K562 (cell line): Measurements from ENCODE around the gene CBX4. TPM values are rescaled to one million over a fixed set of nuclear protein-coding genes. Genes with fewer than 3 reads are reported as not detected.

Source experiments
- MCM7 ChIP-seq, 2 experiments: fragments of 450-650 bp; IDR thresholded peaks; 2 replicates each; pipeline ENCODE4 v1.6.1; 2016 to 2018
- MEF2D ChIP-seq: conservative IDR thresholded peaks from 2 replicates; pipeline ENCODE4 v1.6.1; 2016; ENCODE audit warnings: low read depth, missing genetic modification characterization, missing compliant biosample characterization
- polyA plus RNA-seq, 8 experiments: library from polyadenylated mRNA; depleted of rRNA in 4 of 8; stranded (reverse) in 5 of 8; unstranded in 3 of 8; fragments of >200 nt; fragmentation: Nextera tagmentation in 2 of 8; fragmentation: Illumina TruSeq in 1 of 8; extraction: Ambion mirVana in 2 of 8; extraction: Trizol in 1 of 8; gene quantifications; 2 replicates each; pipeline versions ENCODE4 v1.2.1 to v1.2.3, GENCODE V29; 2011 to 2014; ENCODE audit warnings: inconsistent platforms in 1 of 8, missing spikeins in 1 of 8
- total RNA-seq, 7 experiments: library from RNA; depleted of rRNA in 6 of 7; stranded (reverse); fragments of >200 nt in 6 of 7; fragmentation: Illumina TruSeq in 2 of 7; extraction: Trizol in 2 of 7; gene quantifications; 2 replicates each; pipeline versions ENCODE4 v1.2.1 to v1.2.3, GENCODE V29; 2011 to 2021; ENCODE audit warnings: low replicate concordance in 1 of 7
- TF ChIP-seq, protein P1 (sequence below): sonication (generic); formaldehyde crosslinking; IDR thresholded peaks from 2 replicates; pipeline ENCODE4 v1.8.0; 2023; ENCODE audit warnings: missing genetic modification reagents, mild to moderate bottlenecking, borderline replicate concordance
- TF ChIP-seq, protein P2 (sequence below), 2 experiments: IDR thresholded peaks; 2 replicates each; pipeline ENCODE4 v1.6.1; 2012; ENCODE audit warnings: improper control_type of control experiment in 2 of 2, low read depth in 2 of 2, low read length in 2 of 2, borderline replicate concordance in 1 of 2

Gene CBX4
- total and polyA plus RNA-seq, 9 of the 15 experiments (the other 6 are each of a cell fraction or from before 2014, with no cell fraction given) = 0.98 to 50.5 (median 10.0) TPM

DNA sequence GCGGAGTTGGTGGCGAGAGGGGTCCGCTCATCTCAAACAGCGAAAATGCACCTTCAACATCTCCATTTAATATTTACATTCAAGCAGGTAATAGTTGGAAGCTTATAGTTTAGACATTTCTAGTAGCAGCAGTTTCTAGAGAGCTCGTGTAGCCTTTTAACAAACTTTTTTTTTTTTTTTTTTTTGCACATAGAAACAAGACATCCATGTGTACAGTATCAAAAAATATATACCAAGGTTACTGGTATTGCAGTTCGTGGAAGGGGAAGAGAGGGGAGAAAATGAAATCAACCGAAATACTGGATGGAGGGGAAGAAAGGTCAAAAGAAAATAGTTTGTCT, 6.2 kb downstream of the CBX4 start (continued):
- TF ChIP-seq, protein P1, sequence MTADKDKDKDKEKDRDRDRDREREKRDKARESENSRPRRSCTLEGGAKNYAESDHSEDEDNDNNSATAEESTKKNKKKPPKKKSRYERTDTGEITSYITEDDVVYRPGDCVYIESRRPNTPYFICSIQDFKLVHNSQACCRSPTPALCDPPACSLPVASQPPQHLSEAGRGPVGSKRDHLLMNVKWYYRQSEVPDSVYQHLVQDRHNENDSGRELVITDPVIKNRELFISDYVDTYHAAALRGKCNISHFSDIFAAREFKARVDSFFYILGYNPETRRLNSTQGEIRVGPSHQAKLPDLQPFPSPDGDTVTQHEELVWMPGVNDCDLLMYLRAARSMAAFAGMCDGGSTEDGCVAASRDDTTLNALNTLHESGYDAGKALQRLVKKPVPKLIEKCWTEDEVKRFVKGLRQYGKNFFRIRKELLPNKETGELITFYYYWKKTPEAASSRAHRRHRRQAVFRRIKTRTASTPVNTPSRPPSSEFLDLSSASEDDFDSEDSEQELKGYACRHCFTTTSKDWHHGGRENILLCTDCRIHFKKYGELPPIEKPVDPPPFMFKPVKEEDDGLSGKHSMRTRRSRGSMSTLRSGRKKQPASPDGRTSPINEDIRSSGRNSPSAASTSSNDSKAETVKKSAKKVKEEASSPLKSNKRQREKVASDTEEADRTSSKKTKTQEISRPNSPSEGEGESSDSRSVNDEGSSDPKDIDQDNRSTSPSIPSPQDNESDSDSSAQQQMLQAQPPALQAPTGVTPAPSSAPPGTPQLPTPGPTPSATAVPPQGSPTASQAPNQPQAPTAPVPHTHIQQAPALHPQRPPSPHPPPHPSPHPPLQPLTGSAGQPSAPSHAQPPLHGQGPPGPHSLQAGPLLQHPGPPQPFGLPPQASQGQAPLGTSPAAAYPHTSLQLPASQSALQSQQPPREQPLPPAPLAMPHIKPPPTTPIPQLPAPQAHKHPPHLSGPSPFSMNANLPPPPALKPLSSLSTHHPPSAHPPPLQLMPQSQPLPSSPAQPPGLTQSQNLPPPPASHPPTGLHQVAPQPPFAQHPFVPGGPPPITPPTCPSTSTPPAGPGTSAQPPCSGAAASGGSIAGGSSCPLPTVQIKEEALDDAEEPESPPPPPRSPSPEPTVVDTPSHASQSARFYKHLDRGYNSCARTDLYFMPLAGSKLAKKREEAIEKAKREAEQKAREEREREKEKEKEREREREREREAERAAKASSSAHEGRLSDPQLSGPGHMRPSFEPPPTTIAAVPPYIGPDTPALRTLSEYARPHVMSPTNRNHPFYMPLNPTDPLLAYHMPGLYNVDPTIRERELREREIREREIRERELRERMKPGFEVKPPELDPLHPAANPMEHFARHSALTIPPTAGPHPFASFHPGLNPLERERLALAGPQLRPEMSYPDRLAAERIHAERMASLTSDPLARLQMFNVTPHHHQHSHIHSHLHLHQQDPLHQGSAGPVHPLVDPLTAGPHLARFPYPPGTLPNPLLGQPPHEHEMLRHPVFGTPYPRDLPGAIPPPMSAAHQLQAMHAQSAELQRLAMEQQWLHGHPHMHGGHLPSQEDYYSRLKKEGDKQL (CRISPR knock-in tag) = no peak
- TF ChIP-seq MEF2D (tag) (no peak), MCM7 (IDR thresholded peaks at IDR 0.05) (no peak)
- TF ChIP-seq, protein P2, sequence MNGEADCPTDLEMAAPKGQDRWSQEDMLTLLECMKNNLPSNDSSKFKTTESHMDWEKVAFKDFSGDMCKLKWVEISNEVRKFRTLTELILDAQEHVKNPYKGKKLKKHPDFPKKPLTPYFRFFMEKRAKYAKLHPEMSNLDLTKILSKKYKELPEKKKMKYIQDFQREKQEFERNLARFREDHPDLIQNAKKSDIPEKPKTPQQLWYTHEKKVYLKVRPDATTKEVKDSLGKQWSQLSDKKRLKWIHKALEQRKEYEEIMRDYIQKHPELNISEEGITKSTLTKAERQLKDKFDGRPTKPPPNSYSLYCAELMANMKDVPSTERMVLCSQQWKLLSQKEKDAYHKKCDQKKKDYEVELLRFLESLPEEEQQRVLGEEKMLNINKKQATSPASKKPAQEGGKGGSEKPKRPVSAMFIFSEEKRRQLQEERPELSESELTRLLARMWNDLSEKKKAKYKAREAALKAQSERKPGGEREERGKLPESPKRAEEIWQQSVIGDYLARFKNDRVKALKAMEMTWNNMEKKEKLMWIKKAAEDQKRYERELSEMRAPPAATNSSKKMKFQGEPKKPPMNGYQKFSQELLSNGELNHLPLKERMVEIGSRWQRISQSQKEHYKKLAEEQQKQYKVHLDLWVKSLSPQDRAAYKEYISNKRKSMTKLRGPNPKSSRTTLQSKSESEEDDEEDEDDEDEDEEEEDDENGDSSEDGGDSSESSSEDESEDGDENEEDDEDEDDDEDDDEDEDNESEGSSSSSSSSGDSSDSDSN (IDR thresholded peaks at IDR 0.05; ENCODE audit: borderline replicate concordance in 1 of 2, low read depth in 2 of 2, low read length in 2 of 2) = 0 out of 4 replicates have a peak, but pooled peaks of 1 of the 2 experiments have one; percentile 17
